Stimulated activated CD8-positive, alpha-beta memory T cell treated with anti-CD3 and anti-CD28 coated beads, Interleukin-4, amount 100 ng/mL, for 1 hour (primary cell): ENCODE results near the gene SOX13.

Source experiments
- DNase-seq, 2 donors: peaks; one replicate each; pipeline ENCODE4 v3.0.0-alpha.2; 2020; ENCODE audit warnings: low read depth in 2 of 2, low spot score in 1 of 2

Gene SOX13

DNA sequence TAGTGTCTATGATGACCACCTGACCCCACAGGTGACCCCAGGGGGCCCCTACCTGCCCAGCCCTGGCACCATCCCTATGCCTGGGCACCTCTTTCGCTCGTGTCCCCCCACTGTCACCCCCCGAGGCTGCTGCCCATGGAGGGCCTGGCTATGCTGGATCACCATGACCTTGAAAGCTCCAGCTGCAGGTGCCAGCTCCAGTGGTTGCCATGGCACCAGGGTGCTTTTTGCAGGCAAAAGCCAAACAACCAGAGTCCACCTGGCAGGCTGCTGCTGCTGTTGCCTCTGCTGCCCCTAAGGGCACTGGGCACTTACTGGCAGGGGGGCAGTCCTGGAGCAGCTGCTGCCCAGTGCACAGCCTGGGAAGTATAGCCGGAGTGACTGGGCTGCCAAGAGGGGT is 57.3 kb downstream of the SOX13 start:
- DNase-seq: no peak

DNA sequence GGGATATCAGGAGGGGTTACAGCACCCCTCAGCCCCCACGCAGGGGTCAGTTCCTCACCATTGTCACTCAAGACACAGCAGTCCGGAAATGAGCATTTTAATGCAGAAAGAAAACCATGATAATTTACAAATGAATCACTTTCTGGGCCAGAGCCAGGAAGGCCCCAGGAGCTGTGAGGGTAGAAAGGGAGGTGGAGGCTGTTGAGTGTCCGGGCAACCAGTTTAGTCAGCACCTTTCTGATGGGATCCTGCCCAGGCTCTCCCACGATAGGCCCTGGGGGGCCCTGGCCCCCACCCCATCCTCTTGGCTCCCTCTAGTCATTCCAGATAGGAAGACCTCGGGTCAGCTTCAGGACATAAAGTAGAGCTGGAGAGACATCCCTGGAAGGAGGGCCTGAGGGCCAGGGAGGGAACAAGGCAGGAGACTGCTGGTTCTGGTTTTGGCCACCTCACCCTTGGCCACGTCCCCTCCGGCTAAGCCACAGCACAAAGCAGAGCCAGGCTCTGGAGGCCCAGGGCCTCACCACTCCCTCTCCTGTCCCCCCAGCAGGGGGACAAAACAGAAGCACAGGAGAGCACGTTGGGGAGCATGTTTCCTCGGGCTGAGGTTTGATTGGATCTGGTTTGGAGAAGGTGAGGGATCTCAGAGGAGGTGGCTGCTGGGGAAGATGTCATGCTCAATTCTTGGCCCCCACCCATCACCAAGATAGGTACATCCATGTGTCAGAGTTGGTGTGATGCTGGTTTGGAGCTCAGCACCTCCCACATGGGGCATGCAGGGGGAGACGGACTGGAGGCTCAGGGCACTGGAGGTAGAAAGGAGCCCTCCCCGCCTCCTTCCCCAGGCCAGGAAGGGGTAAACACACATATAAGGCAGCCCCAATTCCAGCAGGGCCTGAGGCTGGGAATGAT is 58.3 kb downstream of the SOX13 start:
- DNase-seq: no peak

DNA sequence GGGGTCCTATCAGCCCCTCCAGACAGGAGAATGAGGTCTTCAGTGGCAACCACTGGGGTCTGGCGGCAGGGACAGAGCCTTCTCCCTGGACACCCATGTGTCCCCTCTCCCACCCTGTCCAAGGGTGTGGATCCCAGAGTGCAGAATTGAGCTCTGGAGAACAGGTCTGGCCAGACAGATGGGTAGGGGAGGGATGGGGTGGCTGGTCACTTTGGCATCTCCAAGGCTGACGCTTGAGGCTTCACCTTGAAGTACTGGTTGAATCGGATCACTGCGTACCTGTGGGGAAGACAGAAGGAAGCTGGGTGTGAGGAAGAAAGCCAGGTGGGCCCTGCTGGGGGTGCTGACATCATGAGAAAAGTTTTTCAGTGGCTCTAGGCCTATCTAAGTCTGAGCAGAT is 59.1 kb downstream of the SOX13 start:
- no peak for DNase-seq

DNA sequence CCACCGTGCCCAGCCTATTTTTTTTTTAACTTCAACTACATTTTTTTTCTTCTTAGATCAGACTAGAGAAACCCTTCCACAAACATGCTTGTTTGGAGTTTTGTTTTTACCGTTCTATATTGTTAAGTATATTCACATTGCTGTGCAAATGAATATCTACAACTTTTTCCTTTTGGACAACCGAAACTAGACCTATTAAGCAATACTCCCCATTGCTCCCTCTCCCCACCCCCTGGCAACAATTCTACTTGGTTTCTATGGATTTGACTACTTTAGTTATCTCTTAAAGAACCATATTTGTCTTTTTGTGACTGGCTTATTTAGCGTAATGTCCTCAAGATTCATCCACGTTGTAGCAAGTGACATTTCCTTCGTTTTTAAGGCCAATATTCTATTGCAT is 59.8 kb downstream of the SOX13 start:
- no peak for DNase-seq

DNA sequence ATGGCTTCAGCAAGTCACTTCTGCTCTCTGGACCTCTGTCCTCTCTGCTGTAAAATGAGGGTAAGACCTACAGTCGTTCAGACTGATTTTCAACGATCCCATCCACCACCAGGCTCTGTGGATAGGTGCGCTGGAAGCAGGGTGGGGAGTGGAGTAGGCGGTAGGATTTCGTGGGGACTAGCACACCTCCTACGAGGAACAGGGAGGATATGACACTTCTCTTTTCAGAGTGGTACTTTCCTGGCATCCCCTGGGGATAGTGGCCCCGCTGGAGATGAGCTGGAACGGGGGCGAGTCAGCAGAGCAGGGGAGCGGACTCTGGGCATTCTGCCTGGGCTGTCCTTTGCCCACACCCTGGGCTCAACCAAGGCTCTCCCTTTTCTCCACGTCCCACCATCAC is 61.2 kb downstream of the SOX13 start:
- no peak for DNase-seq

DNA sequence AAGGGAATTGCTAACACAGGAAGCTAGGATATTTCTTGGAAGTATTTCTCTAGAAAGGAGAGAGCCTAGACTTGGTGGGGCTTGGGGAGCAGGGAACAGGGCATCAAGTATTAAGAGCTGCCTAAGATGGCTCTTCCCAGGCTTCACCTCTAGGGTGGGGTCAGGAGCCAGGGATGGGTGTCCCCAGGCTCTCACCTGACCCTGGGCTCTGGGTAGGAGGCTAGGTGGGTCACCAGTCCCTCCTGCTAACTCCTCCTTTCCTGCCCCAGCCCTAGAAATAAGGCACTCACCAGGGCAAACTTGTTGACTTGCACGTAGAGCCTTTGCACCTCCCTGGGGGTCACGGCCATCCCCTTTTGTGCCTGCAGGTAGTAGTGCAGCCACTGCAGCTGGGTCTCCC is 63.9 kb downstream of the SOX13 start:
- no peak for DNase-seq

DNA sequence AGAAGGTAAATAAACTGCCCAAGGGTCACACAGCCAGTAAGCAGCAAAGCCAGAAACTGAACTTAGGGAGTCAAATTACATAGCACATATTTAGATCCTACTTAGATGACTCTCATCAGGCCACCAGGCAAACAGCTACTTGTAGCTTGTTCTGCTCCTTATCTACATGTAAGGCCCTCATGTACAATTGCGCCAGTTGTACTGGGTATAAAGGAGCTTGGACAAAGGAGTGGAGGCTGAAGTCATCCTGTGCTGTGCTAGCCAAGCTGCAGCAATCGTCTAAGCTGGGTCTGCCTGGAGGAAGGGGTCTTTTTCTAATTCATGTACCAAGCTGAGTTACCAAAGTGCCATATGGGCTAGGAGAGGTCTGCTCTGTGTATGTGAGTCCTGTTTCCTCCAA is 66.2 kb downstream of the SOX13 start:
- no peak for DNase-seq

DNA sequence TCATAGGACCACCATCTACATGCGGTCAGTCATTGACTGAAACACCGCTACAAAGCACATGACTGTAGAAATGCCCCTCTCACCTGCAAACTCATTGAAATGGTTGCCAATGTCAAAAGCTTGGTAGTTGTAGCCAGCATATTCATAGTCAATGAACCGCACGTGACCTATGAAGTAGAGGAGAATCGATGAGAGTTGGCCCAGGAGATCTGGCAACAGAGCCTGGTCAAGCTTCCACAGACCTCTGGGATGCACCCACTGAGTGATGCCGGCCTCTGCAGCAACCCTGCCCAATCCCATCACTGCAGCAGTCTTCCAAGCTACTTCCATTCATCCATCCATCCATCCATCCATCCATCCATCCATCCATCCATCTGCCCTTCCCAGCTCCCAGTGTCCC is 67.0 kb downstream of the SOX13 start:
- no peak for DNase-seq

DNA sequence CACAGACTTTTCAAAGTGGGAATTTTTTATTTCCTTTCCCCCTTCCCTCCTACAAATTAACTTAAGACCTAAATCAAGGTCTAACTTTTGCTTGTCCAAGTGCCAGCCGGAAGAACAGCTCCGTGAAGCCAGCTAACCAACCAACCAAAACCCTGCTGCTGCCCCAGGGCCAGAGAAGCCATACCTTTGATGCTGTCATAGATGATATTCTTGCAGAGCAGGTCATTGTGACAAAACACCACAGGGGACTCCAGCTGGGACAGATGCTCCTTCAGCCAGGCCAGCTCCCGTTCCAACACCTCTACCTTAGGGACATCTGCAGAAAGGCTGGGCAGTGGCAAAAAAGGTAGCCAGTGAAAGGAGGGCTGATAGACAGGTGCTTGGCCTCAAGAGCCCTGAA is 68.2 kb downstream of the SOX13 start:
- DNase-seq: no peak

DNA sequence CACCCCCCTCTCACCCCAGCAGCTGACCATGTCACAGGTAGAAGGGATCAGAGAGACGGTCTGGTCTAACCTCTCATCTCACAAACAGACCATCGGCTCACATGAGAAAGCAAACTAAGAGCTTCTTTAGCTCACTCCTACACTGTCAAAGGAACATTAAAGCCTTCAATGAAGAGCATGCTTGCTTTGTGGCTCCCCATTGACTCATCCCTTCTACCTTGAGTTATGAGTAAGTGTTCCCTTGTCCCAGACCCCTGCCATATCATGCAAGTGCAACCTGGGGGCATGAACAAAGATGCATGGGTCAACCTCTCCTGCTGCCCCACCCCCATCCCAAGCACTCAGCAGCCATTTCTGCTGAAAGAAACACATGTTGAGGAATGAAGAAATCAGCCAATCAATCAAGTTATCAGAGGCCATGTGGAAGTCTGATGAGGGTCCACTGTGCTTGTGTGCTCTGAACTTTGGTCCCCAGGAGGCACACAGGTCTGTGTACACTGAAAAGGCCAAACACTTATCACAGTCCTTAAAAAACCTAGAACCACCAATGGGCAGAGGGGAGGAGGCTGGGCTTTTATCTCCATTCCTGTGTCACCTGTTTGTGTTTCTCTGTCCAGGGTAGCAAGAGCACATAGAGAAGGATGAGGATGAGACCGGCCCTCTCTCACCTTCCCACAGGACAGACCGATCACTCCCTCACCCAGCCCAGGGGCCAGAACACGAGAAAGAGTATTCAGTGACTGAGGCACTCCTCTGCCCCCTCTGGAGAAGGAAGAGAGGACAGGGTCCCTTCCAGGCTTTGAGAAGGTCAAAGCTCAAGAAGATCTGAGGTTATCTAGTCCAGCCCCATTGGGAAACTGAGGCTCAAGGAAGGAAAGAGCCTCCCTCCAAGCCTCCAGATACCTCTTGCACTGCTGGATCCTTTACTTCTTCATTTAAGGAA is 69.4 kb downstream of the SOX13 start:
- no peak for DNase-seq

DNA sequence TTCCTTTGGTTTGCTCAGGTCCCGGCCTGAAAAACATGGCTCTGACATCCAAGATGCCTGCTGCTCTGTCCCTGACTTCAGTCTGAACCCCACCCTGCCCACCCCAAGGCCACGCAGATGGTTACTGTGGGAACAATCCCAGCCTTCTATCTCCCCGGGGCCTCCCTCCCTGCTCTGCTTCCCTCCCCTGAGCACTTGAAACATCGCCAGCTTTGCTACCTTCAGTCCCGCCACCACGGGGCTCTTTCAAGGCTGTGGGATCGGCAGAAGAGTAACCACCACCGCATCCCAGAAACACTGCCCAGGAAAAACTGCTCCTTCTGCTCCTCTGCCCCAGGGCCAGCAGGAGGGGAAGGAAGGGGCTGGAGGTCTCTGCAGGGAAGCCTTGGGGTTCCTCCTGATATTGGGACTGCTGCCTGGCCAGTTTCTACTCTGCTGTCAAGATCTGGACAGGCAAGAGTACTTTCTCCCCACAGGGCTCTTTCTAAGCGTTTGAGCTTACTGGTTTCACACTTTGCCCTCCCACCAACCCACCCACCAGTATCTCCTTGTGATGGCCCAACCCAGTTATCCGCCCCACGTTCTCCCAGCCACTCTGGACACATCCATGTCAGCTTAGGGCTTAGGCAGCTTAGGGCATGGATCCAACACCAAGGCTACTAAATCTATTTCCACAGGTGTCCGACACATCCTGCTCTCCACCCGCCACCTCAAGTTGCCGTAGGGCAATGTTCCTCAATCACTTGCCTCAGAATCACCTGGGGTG is 70.5 kb downstream of the SOX13 start:
- DNase-seq: no peak

DNA sequence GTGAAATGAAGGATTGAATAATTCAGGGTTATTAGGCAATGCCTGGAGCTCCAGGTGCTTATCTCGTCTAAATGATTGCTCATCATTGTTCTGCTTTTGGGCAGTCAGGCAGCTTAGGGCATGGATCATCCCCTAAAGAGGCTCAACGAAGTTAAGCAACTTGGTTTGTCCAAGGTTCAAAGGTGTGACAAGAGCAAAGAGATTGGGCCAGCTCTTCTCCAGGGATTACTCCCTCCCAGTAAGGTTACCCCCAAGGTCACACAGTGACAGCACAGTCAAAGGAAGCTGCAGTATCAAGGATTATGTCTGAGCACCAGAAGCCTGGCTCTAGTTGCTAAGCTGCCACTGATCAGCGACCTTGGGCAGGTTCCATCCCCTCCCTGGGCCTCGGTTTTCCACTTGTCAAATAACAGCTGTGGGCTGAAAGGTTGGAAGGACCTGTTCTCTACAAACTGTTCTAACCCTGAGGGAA is 72.2 kb downstream of the SOX13 start:
- DNase-seq: no peak

DNA sequence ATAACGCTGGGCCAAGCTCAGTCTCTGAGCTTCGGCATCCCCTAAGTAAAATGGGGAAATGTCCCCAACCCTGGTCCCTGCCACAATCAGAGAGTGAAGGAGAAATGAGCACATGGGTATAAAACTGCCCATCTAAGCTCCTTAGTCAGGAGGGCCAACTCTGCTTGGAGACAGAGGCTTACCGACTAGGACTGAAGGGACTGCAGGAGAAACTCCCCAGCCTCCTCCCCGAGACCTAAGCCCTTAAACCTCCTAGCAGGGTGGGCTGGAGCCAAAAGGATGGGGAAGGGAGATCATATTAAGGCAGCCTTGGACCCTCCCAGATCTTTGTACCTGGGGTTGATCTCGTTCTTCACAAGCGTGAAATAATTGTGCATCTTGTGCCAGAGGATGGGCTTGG is 73.4 kb downstream of the SOX13 start:
- DNase-seq: no peak

DNA sequence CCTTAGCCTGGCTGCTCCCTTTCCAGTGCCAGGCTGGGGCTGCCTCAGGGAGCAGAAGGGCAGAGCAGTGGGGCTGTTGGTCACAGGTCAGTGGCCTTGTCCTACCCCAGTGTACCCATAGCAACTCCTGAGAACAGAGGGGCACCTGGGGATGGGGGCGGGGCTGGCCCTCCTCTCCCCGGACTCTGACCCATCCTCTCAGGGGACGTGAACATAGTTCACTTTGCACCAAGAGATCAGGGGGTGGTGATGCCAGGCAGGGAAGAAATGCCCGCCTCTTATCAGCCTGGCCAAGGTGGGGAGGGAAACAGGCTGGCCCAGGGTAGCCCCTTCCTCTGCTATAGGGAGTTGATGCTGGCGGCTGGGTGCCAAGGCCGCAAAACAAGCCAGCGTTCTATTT is 74.0 kb downstream of the SOX13 start:
- no peak for DNase-seq

DNA sequence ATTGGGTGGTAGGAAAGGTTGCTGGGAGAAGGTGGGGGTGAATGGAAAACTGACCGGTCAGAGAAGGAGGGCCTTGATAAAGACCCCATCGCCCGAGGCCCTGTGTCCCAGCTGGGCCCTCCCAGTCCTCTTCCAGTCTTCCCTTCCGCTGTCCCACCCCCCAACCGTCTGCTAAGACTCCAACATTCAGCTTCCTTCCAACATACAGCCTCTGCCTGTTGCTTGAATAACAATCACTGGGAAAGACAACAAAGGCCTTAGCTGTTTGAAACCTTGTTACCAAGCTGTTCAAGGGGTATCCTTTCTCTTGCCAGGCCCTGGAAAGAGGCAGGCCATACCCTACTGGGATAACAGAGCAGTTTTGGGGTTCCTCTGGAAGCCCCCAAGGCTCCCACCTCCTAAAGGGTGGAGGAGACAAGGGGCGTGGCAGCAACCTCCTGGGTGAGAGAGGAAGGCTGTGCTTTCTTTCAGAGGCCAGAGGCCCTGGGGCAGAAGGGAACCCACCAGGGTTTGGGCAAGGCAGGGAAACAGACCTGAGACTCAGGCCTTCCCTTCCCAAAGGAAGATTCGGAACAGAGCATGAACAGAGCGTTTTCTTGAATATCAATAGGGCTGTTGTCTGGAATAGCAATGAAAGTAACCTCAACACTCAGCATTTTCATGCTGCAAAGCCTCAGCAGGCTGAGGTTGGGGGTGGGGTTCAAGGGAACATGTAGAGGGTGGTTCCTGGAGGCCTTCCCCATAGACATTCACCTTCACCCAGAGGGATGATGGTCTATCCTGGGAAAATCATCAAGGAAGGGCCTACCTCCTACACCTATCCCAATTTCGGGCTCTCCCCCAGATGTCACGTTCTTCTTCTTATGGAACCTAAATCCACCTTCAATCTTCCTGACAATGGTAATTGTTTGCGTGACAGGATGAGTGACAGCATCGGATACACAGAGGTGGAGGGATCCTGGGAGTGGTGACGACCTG is 74.8 kb downstream of the SOX13 start:
- no peak for DNase-seq

DNA sequence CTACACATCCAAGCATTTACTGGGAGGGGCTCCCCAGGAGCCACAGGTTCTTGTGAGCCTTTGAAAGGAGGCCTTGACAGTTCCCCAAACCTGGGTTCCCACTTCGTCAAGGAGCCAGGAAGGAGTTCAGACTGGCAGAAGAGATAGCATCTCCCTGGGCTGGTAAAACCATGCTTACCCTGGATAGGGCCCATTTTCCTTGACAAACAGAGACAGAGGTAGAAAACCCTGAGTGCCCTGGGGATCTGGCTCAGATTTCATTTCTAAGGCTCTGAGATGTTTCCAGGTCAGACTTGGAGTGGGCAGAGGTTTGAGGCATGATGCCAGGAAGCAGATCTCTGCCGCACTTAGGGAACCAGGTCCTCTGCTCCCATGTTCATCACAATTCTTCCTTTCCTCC is 76.2 kb downstream of the SOX13 start:
- DNase-seq: no peak

DNA sequence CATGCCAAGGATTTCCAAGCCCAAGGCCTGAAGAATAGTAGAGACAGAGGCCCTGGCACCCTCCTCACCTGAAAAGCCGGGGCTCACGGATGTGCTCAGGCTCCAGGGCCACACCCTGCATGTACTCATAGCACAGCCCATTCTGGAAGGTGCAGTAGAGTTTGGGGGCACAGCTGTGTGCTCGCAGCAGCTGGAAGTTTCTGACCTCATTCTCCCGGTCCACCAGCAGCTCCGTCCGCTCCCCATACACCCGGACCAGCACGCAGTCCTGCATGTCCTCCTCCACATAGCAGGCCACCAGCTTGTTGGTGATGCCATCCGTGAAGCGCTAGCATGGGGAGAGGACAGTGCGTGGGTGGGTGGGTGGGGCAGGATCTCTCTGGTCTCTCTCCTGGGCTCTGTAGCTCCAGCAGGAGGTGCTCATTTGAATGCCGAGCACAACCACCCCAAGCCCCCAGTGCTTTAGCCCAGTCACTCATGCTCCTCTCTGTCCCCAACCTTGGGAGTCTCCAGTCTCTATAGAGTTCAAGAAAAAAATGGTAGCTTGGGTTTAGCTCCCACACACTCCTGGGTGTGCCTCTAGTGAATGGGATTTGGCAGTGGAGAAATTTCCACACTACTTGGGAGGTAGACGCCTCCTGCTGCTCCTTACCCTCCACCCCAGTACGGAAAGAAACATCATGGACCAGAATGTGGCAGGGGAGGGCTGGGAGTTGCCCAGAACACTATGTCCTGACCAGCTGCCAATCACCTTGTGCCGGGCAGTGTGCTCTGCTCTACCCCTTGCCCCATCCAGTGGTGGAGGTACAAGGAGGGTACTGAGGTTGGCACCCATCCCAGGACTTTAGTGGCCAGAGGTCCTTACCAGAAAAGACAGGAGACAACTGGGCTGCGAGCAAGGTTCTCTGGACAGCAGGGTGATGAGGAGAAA is 77.0 kb downstream of the SOX13 start:
- DNase-seq: no peak

DNA sequence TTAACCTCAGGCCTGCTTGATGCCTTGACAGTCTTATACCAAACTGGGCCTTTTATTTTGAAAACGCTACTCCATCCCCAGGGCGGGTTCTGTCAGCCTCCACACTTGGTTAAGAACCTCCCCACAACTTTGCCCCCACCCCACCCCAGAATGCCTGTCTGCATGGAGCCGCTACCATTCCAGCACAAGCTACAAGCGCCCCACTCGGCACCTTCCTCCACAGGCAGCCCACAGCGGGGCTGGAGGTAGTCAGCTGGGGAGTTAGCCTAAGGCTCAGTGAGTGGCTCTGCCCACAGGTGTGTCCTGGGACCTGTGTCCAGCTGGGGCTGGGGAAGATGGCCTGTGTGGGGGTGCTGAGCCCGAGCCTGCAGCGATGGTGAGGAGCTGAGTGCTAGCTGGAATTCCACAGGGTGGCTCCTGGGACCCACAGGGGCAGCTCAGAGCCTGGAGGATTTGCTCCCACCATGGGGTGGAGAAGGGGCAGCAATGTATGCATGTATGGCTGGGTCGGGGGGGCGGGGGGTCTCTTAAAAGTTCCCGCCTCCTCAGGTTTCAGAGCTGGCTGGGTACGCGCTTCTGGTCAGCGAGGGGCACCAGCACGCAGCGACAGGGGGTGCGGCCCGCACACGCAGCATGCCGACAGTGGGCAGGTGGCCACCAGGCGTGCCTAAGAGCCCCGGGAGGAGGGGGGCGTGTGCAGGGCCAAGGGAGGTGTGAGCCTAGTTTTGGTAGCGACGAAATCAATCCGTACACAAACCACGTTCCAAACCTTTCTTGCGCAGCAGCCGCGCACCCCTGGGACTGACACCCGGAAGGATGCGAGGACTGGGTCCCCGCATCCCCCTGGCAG is 78.0 kb downstream of the SOX13 start:
- no peak for DNase-seq
